ENCODE measurements around the gene PPP1R3G.
A peak's percentile ranks its signal among the peaks of the same experiment; 100 is the strongest.

The PPP1R3G gene

DNA sequence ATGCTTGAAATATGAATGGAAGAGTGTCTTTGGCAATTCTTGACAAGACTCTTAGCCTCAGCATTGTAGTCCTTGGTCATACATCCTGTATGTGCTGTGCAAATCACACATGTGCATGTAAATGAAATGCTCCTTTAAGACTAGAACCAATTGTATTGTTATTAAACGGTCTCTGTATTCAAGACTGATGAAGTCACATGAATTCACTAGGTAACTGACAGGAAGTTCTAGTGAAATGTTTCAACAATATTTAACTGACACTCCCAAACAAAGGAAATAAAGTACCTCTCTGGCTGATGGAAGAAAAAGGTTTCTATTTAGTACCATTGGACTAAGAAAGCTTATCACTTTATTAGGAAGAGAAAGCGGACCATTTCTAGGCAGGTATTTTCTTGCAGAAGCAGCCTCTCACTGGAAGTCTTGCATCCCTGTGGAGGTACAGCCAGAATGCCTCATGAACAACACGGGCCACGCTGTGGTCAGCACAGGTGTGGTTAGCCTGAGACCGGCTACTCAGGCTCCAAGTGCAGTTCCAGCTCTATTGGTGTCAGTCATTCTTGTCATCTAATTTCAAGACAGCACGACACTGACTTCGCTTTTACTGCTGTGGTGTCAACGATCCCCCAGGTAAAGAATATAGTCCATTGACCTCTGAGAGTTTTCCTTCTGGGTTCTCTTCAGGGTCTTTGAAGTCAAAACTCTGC is 17.3 kb downstream of the PPP1R3G start:
- Histone ChIP-seq H2AFZ (ENCODE audit: low read length) (peak overlapping the region; percentile 36), H4K20me1 (ENCODE audit: insufficient read depth, low read length, poor library complexity, severe bottlenecking) (no peaks in the 10 kb centered on the region), H3K9me3 (ENCODE audit: insufficient read depth, low read depth, low read length) (no peaks in the 10 kb centered on the region), H3K36me3 (ENCODE audit: insufficient read depth, low read length) (no peaks in the 10 kb centered on the region), H3K9me2 (replicated peaks; ENCODE audit: low read depth, low read length) (no peaks in the 10 kb centered on the region), H3K9ac (ENCODE audit: low read depth, low read length, poor library complexity, severe bottlenecking) (no peak overlapping the region), H3K4me2 (ENCODE audit: low read depth, low read length, poor library complexity, severe bottlenecking) (peak overlapping the region; percentile 34), H3K4me1 (ENCODE audit: insufficient read depth, low read length, poor library complexity, severe bottlenecking) (peaks cover 11% of the 10 kb centered on the region), H3K27me3 (ENCODE audit: insufficient read depth, low read length, poor library complexity, severe bottlenecking) (no peaks in the 10 kb centered on the region), H3F3A (ENCODE audit: low read depth) (no peaks in the 10 kb centered on the region), H3K79me2 (ENCODE audit: insufficient read depth, low read length) (no peaks in the 10 kb centered on the region), H3K4me3 (ENCODE audit: low read length, poor library complexity, severe bottlenecking) (no peak overlapping the region)
- TF ChIP-seq CTCF (conservative IDR thresholded peaks at IDR 0.05; ENCODE audit: low read length) (no peak), EZH2phosphoT487 (IDR thresholded peaks at IDR 0.05; ENCODE audit: borderline replicate concordance) (no peak)

- H3K4me1 ChIP-seq (ENCODE audit: insufficient read depth, low read length, poor library complexity, severe bottlenecking), result peaks cover 11% of the 10 kb centered on the region
- H4K20me1 ChIP-seq (ENCODE audit: insufficient read depth, low read length, poor library complexity, severe bottlenecking), result no peaks in the 10 kb centered on the region
- no peaks in the 10 kb centered on the region for H3F3A ChIP-seq (ENCODE audit: low read depth)
- no peak overlapping the region for H3K9ac ChIP-seq (ENCODE audit: low read depth, low read length, poor library complexity, severe bottlenecking)
- no peak overlapping the region for H2AFZ ChIP-seq (ENCODE audit: low read length)
- no peaks in the 10 kb centered on the region for H3K36me3 ChIP-seq (ENCODE audit: insufficient read depth, low read length)
- H3K9me3 ChIP-seq (ENCODE audit: insufficient read depth, low read depth, low read length), result no peaks in the 10 kb centered on the region
- no peaks in the 10 kb centered on the region for H3K9me2 ChIP-seq (replicated peaks; ENCODE audit: low read depth, low read length)
- H3K4me2 ChIP-seq (ENCODE audit: low read depth, low read length, poor library complexity, severe bottlenecking), result no peak overlapping the region
- H3K27me3 ChIP-seq (ENCODE audit: insufficient read depth, low read length, poor library complexity, severe bottlenecking), result no peaks in the 10 kb centered on the region
- H3K4me3 ChIP-seq (ENCODE audit: low read length, poor library complexity, severe bottlenecking), result no peak overlapping the region
- TF ChIP-seq CTCF (conservative IDR thresholded peaks at IDR 0.05; ENCODE audit: low read length) (no peak), EZH2phosphoT487 (IDR thresholded peaks at IDR 0.05; ENCODE audit: borderline replicate concordance) (no peak)
- no peaks in the 10 kb centered on the region for H3K79me2 ChIP-seq (ENCODE audit: insufficient read depth, low read length)
Observed at GRCh38 chr6:5103250-5103649, 18.1 kb downstream of the PPP1R3G start.

DNA sequence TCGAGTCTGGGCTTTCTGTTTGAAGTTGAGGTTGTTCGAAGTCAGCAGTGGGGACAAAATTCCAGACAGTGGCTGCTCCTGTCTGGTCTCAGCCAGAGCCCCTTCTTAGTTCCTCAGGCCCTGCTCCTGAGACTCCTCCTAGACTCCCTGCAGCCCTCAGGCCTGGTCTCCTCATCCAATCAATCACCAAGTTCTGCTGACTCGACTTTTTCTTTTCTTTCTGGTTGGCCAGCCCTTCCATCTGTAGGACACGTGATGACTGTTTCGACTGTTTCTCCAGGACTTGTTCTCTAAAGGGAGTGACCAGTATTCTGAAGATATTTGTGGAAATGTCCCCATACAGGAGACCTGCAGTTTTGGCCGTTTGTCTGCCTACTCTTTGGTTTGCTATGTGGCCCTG is 19.5 kb downstream of the PPP1R3G start:
- H3K27me3 ChIP-seq (ENCODE audit: insufficient read depth, low read length, poor library complexity, severe bottlenecking), result no peaks in the 10 kb centered on the region
- H3F3A ChIP-seq (ENCODE audit: low read depth), result no peaks in the 10 kb centered on the region
- H3K9ac ChIP-seq (ENCODE audit: low read depth, low read length, poor library complexity, severe bottlenecking), result no peak overlapping the region
- peaks cover 11% of the 10 kb centered on the region for H3K4me1 ChIP-seq (ENCODE audit: insufficient read depth, low read length, poor library complexity, severe bottlenecking)
- H4K20me1 ChIP-seq (ENCODE audit: insufficient read depth, low read length, poor library complexity, severe bottlenecking), result no peaks in the 10 kb centered on the region
- no peaks in the 10 kb centered on the region for H3K9me2 ChIP-seq (replicated peaks; ENCODE audit: low read depth, low read length)
- TF ChIP-seq EZH2phosphoT487 (IDR thresholded peaks at IDR 0.05; ENCODE audit: borderline replicate concordance), result no peak
- no peak for TF ChIP-seq CTCF (conservative IDR thresholded peaks at IDR 0.05; ENCODE audit: low read length)
- H3K79me2 ChIP-seq (ENCODE audit: insufficient read depth, low read length), result no peaks in the 10 kb centered on the region
- H3K36me3 ChIP-seq (ENCODE audit: insufficient read depth, low read length), result no peaks in the 10 kb centered on the region
- H3K4me3 ChIP-seq (ENCODE audit: low read length, poor library complexity, severe bottlenecking), result no peak overlapping the region
- H3K9me3 ChIP-seq (ENCODE audit: insufficient read depth, low read depth, low read length), result no peaks in the 10 kb centered on the region
- H2AFZ ChIP-seq (ENCODE audit: low read length), result no peak overlapping the region
- H3K4me2 ChIP-seq (ENCODE audit: low read depth, low read length, poor library complexity, severe bottlenecking), result no peak overlapping the region
